HG02970 (cell line): ENCODE data around the gene LACTB.

Experiments
- ATAC-seq: cut with Tn5 transposase; IDR thresholded peaks from one replicate; pipeline ENCODE4 v1.9.1; 2021; ENCODE audit warnings: mild to moderate bottlenecking, moderate library complexity, moderate number of reproducible peaks; ENCODE audit not compliant: unreplicated experiment, low FRiP score

The LACTB gene

DNA sequence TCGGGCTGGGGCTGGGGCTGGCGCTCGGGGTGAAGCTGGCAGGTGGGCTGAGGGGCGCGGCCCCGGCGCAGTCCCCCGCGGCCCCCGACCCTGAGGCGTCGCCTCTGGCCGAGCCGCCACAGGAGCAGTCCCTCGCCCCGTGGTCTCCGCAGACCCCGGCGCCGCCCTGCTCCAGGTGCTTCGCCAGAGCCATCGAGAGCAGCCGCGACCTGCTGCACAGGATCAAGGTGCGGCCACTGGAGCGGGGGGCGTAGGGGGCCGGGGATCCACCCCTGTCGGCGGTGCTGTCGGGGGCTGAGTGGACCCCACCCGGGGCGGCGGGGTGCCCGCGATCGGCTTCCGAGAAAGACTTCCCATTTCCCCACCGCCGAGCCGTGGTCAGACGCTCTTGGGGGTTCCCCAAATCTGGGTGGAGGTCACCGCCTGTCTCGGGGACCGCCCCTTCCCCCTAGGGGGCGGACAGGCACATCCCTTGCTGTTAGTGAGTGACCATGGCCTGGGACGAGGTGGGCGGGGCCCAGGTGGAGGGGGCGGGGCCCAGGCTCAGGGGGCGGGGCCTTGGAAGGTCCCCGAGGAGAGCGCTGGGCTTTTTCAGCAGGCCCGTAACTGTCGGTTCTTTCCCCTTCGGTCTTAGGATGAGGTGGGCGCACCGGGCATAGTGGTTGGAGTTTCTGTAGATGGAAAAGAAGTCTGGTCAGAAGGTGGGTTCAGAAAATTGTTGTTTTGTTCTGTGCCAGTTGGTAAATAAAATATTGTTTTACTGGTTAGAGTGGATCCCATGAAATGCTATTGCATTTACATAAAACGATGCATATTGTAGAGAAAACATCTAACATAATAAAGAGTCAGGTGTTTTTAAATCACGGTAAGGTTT is 578 bp downstream of the LACTB start:
- peak; percentile 87 for ATAC-seq

DNA sequence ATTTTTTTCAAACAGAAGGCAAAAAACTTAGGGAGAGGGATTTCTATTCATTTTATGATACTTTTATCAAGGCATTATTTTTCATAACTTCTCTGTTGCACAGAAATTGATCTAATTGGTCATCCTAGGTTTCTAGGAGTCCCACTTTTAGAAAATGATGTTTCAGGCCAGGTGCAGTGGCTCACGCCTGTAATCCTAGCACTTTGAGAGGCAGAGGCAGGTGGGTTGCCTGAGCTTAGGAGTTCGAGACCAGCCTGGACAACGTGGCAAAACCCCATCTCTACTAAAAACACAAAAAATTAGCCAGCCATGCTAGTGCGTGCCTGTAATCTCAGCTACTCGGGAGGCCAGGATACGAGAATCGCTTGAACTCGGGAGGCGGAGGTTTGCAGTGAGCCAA is 2.8 kb downstream of the LACTB start:
- no peak for ATAC-seq

DNA sequence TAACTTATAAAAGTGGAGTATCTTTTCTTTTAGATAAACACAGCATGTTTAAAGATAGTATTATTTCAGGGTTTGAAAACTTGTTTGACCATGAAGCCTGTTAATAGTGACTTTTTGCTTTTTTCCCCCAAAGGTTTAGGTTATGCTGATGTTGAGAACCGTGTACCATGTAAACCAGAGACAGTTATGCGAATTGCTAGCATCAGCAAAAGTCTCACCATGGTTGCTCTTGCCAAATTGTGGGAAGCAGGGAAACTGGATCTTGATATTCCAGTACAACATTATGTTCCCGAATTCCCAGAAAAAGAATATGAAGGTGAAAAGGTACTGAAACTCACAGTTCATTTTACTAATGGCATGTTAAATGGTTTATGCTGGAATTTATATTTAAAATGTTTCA is 5.1 kb downstream of the LACTB start:
- ATAC-seq: no peak

DNA sequence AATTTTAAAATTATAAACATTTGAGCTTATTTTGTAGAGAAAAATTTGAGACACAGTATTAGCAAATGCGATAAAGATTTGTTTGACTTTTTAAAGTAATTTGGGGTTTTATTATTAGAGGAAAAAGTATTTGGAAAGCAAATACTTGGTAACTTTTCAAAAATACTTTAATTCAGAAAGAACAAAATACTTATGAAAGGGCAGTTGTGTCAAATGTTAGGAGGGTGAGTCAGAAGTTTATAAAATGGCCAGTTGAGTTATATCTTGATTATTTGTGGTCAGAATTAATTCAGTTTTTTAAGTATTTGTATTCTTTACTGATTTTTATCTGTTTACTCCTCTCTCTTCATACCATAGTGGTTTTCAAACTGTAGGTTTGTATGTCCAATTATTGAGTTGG is 12.1 kb downstream of the LACTB start:
- no peak for ATAC-seq

DNA sequence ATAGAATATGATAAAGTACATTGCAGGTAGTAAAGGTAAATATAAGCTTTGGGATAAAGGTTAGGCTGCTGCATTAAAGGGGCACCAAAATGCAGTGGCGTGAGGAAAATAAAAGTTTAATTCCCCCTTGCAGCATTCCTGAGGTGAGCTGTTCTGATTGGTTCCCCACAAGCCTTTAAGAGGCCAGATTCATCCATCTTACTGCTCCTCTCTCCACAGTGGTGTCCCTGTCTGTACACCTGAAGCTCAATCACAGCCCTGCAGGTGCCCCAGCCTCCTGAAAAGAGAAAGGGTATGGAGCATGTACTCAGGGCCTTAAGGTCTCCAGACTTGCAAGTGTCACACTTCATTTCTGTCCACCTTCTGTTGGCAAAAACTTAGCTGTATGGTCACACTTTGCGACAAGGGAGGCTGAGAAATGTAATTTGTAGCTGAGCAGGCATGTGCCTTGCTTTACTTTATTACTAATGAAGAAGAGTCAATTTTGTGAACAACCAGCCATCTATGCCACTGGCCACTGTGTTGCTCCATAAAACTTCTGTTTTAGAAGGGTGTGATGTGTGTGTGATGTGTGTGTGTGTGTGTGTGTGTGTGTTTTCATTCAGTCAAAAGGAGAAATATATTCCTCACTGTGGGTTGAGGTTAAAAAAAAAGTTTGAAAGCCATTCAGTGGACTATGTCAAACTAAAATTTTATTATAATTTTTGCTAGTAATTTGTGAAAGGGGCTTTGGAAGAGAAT is 12.8 kb downstream of the LACTB start:
- ATAC-seq: no peak

- ATAC-seq: no peak
Measured at GRCh38 chr15:63135281-63135680, 13.6 kb downstream of the LACTB start.

DNA sequence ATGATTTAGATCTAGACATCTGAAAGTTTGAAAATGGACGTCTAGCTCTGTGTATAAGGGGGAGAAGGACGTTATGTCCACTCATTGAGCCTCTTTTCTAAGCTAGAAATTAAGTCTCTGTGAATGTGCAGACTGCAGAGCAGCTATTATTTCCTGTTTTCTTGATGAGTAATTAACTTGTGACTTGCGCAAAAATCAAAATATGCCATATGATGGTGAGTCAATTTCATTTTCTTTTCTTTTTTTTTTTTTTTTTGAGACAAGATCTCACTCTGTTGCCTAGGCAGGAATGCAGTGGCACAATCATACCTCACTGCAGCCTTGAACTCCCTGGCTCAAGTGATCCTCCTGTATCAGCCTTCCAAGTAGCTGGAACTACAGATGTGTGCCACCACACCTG is 14.1 kb downstream of the LACTB start:
- no peak for ATAC-seq

- ATAC-seq: no peak
Measured at GRCh38 chr15:63136742-63137141, 15.1 kb downstream of the LACTB start.

DNA sequence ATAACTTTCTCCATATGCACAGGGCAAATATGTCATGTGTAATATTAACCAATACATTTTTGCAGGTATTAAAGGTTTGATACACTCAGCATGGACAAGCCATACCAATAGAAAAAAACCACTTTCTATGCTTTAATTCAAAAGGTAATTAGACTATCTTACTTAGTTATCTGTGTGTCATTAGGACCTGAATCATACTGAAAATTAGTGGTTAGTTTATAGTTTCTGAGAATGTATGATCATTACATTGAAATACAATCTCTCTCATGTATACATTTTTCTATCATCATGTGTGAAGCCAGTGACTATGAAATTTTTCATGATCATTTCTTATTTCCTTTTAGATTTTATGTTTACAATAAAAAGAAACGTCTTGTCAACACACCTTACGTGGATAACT is 19.3 kb downstream of the LACTB start:
- ATAC-seq: no peak

GRCh38 chr15:63145426-63145825 is 23.8 kb downstream of the LACTB start:
- ATAC-seq: no peak

DNA sequence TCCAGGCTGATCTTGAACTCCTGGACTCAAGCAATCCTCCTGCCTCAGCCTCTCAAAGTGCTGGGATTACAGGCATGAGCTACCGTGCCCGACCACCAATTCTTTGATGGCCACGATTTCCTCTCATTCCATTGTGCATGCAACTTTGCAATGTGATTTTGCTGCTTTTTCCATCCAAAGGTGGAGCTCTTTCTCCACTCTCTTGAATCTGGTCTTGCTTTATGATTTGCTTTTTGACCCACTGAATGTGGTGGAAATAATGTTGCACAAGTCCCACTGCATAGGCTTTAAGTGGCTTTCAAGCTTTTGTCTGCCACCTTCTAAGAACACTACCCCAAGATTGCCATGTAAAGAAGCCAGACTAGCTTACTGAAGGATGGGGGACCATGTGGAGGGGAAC is 25.0 kb downstream of the LACTB start:
- ATAC-seq: no peak

DNA sequence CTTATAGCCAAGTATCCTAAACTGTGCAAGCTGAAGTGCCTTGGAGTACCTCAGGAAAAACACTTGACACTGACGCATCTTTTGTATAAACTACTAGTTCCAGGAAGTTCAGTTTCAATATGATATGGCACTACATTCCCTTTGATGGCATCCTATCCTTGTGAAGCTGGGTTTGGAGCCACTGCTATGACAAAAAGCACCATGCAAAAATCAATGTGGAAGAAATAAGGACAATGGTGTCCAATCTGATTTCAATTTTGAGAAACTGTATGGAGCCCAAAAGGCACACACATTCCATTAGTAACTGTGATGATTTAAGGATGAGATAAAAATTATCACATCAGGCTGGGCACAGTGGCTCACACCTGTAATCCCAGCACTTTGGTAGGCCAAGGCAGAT is 30.0 kb downstream of the LACTB start:
- no peak for ATAC-seq

DNA sequence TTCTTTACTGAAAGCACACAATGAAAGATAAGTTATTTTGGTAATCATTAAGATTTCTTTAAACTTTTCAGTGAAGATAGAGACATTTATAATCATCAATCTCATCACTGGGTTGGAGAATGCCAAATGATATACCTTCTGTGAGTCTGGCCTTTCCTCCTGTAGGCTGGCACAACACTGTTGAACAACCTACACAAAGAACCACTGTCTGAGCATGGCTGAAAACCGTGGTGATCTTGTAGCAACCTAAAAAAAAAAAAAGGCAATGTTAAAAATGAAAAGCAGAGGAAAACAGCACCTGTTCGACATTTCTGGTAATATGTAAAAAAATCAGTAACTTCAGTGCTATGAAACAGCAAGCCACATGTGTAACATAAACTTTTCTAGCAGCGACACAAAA is 33.8 kb downstream of the LACTB start:
- ATAC-seq: no peak

- ATAC-seq: no peak
Measured at GRCh38 chr15:63156086-63156710, 34.5 kb downstream of the LACTB start.

DNA sequence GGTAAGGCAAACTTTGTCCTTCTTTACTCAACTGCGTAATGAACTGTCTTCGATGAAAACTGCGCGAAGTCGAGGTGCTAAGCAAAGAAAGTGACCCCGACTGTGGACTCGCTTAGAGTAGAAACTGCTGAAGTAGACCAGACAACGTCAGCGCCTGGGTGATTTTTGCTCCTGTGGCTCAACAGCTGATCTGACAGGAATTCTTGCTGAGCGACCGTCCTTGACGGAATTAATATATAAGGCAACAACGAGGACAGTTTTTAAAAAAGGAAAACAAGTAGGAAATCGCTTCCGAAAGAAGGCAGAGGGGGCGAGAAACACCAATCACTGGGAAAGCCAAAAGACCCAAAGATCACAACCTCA is 35.1 kb downstream of the LACTB start:
- no peak for ATAC-seq

DNA sequence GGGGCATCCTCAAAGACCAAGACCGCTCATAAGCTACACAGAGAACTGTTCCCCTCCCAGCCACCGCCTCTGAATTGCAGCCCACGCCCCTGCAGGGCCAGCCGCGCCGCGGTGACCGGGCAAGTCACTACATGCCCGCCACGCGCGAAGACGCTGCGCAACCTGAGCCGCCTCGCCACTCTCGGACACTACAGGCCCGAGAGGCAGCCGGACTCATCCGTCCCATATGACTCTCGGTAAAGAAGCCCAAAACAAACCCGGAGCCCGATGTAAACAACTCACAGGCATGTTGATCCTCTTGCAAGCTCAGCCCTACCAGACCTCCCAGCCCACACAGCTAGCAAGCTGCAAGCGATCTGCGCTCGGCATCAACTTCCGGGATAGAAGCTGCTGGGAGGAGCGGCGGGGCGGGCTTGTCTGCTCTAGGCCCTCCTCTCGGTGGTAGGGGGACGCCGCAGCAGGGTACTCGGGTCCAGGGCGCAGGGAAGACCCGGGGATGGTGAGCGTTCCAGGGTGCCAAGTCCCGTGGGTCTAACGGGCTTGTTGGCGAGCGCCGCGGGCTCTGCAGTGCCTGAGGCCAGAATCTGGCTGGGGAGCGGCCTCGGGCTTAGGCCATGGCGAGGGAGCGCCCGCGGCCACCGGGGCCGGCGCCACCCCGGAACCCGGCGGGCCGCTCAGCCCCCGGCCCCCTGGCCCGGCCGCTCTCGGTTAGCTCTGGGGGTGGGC is 35.6 kb downstream of the LACTB start, which contains the start of gene RPS27L:
Gene RPS27L, minus strand, starts transcription at position 360 of the 726 bp plus-strand sequence. Its CDS starts 72 bp downstream, at position 288.
- peak; percentile 90 for ATAC-seq

- peak; percentile 9 for ATAC-seq
Measured at GRCh38 chr15:63157891-63158431, 36.3 kb downstream of the LACTB start.

GRCh38 chr15:63160638-63161037 is 39.0 kb downstream of the LACTB start:
- no peak for ATAC-seq

DNA sequence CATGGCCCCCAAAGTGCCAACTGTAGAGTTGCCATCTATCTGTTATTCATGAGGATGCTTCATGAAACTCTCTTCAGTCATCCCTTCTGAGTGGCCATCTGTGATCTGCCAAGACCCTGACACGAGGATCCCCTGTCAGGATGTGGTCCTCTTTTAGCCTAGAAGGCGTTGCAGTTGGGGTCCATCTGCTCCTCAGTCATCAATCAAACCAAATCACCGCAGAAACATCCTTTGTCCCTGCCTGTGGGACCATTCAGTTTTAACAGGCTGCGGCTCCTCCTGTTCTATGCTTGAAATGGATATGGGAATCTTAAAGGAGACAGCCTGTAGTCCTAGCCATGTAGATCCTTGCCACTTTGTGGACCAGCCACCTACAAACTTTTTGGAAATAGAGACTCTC is 41.6 kb downstream of the LACTB start:
- ATAC-seq: no peak

- no peak for ATAC-seq
Measured at GRCh38 chr15:63165166-63165859, 43.7 kb downstream of the LACTB start.
